HG03442 (cell line): ENCODE data around the gene SLC25A6.
"Not testable (repeated sequence)": the region's sequence is repeated elsewhere in the genome, so short reads cannot be mapped to it uniquely, and the experiment has no call there.

Experiments used
- ATAC-seq: cut with Tn5 transposase; IDR thresholded peaks from one replicate; pipeline ENCODE4 v1.9.1; 2021; ENCODE audit warnings: mild to moderate bottlenecking, moderate library complexity; ENCODE audit not compliant: unreplicated experiment

The SLC25A6 gene

GRCh38 chrX:1355131-1356046 is 36.5 kb downstream of the SLC25A6 start:
- ATAC-seq: no peak

- no peak for ATAC-seq
These were observed 37.6 kb downstream of the SLC25A6 start for GRCh38 chrX:1354036-1355019.

DNA sequence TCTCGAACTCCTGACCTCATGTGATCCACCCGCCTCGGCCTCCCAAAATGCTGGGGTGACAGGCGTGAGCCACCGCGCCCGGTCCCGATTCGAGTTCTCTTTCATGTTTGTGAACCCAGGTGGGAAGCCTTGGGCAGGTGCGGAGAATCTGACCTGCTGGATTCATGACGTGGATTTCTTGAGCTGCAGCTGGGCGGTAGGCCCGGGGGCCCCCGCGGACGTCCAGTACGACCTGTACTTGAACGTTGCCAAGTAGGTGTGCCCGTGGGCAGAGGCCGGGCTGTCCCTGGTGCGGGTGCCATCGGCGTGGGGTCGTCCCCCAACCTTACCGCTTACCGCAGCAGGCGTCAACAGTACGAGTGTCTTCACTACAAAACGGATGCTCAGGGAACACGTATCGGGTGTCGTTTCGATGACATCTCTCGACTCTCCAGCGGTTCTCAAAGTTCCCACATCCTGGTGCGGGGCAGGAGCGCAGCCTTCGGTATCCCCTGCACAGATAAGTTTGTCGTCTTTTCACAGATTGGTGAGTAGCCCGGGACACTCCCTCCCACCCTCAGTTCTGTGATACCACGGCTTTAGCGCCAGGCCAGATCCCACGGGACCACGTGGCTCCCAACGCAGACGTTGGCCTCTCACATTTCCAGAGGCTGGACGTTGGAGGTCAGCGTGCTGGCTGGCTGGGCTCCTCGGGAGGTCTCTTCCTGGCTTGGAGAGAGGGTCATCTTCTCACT is 39.8 kb downstream of the SLC25A6 start:
- ATAC-seq: no peak

- ATAC-seq: not testable (repeated sequence)
These were observed 42.3 kb downstream of the SLC25A6 start for GRCh38 chrX:1349606-1350005.

- ATAC-seq: no peak
These were observed 50.2 kb downstream of the SLC25A6 start for GRCh38 chrX:1341545-1342184.

DNA sequence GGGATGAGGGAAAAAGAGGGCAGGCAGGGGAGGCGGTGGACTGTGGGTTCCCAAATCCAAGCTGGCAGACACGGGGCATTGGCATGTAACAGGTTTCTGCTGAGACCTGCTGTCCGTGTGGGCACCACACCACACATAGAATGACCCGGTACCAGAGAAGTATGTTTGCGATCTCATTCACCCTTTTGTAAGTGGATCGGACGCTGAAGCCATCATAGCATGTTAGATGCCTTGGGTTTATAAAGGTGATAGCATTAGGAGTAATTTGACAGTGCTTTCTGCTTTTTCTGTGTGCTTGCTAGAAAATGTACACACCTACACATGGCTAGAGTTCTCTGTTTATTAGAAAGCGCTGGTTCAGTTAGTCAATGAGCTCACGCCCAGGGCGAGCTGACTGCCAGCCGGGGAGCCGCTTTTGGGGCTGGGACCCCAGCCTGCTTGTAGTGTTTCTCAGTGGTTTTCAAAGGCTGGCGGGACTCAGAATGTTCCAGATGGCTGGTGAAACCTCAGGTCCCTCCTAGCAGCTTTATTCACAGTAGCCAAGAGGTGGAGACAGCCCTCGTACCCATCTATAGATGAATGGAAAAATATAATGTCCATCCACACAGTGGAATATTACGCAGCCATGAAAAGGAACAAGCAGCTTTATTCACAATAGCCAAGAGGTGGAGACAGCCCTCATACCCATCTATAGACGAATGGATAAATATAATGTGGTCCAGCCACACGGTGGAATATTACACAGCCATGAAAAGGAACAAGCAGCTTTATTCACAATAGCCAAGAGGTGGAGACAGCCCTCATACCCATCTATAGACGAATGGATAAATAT is 54.7 kb downstream of the SLC25A6 start:
- ATAC-seq: no peak

GRCh38 chrX:1336331-1336943 is 55.5 kb downstream of the SLC25A6 start, which contains the start of gene IL3RA:
TSS of gene IL3RA (plus strand) at chrX:1336785. CDS start at chrX:1341766, 4,981 bp downstream.
- no peak for ATAC-seq
